T-helper 22 cell (primary cell): ENCODE results near the gene CGB8.
"Not testable (repeated sequence)": the region's sequence is repeated elsewhere in the genome, so short reads cannot be mapped to it uniquely, and the experiment has no call there.

Experiments used
- DNase-seq: peaks from one replicate; pipeline ENCODE4 v3.0.0-alpha.2; 2020; ENCODE audit warnings: low read depth

The CGB8 gene

DNA sequence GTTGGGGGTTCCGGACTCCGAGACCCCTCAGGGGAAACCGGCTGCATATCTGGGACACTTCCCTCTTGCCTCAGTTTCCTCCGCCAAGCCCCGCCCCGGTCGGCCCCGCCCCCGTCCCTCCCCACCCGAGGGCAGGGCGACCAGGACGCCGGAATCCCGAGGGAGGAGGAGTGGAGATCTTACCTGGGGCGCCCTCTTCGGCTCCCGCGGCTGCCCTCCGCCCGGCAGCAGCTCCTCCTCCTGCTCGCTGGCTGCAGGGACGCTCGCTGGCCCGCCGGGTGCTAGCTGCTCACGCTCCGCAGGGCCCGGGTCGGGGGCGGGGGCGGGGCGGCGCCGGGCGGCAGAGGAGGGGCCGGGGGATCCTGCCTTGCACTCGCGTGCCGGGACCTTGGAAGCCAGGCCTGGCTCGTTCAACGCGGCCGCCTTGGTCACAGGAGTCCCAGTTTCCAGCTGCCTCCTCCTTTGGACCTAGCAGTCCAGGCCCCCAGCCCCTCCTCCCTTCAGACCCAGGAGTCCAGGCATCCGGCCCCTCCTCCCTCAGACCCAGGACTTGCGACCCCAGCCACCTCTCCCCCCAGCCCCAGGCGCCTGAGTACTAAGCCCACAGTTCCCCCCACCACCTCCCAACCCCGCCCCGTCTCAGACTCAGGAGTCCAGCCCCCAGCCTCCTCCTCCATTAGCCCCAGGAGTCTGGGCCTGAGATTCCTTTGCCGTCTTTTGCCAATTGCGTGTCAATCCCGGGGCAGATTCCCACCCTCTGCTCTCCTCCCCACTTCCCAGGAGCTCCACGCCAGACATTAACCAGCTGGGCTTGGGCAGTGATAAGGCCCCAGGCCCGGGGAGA, 16.1 kb upstream of the CGB8 start, which contains the start of gene NTF4:
Gene NTF4, minus strand, starts transcription at position 51 of the 844 bp plus-strand sequence. CDS start 2,821 bp downstream, outside the sequence.
- DNase-seq, result no peak

DNA sequence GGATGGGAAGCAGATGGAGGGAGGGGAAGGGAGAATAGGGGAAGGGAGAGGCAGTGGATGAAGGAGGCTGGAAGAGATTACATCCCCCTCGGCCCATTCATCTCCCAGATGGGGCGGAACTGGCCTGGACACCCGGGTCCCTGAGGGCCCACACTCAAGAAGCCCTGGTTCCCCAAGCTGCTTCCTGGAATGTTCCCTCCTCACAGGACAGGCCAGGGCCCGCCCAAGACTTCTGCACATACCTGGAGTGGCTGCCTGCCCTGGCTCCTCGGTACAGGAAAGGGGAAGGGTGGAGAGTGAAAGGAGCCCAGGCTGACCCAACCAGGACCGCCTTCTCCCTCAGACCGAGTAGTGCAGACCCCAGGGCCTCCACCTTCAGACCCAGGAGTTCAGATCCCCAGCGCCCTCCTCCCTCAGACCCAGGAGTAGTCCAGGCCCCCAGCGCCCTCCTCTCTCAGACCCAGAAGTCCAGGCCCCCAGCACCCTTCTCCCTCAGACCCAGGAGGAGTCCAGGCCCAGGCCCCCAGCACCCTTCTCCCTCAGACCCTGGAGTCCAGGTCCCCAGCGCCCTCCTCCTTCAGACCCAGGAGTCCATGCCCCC, 15.2 kb upstream of the CGB8 start:
- DNase-seq, result no peak

DNA sequence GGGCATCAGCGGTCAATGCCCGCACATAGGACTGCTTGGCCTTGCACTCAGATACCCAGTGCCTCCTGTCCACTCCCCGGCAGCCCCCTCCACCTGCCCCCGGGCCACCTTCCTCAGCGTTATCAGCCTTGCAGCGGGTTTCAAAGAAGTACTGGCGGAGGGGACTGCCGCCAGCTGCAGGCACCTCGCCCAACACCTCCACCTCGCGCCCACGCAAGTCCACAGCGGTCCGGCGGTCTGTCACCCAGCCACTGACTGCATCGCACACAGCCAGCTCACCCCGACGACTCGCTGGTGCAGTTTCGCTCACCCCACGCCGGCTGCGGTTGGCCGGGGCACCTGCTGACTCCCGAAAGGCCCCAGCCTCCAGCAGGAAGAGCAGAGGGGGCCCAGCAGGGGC, 12.5 kb upstream of the CGB8 start:
- no peak for DNase-seq

DNA sequence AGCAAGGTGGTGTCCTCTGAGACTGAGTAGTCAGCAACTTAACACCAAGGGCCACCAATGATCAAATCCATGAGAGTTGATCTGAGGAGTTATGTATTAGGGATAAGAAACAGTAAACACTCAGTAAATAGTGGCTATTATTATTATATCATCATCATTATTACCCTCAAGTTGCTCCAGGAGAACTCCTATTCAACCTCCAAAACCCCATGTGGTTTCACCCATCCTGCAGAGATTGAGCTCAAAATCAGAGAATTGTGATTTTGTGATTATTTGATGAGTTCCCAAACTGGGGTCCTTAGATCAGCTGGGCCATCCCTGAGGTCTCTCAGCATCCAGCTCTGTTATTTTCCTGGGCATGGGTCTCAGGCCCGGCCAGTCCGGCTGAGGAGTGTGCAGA, 12.1 kb upstream of the CGB8 start:
- no peak for DNase-seq

DNA sequence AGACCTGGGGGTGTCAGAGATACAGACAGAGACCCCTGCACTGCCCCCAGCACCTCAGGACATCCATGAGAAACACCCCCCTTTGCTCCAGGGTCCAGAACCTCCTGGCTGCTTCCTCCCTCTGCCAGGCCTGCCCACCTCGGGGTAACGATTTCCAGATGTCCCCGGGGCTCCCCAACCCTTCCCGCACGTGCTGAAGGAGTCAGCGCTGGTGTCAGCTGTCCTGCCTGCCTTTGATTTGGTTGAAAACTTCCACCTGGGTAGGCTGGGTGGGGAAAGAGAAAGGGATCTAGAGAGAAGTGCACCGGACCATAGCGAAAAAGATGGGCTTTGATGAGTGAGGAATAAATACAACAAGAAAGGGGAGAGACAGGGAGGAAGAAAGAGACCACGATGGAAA, 10.1 kb upstream of the CGB8 start:
- DNase-seq, result no peak

DNA sequence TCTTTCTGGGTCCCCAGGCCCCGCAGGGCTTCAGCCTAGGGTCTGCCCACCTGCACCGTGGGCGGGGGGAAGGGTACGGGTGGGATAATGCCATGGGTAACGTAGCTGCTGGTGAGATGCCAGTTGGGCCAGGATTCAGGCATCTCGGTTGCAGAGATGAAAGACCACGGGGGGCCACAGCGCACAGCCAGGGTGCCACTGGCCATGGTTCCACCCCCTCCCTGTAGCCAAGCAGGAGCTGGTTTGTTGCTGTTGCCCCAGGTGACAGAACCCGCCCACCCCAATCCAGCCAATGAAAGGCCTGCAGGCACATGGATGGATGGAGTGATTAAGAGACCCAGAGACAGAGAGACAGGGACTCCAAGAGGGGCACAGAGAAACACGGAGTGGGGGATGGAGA, 9.7 kb upstream of the CGB8 start:
- no peak for DNase-seq

DNA sequence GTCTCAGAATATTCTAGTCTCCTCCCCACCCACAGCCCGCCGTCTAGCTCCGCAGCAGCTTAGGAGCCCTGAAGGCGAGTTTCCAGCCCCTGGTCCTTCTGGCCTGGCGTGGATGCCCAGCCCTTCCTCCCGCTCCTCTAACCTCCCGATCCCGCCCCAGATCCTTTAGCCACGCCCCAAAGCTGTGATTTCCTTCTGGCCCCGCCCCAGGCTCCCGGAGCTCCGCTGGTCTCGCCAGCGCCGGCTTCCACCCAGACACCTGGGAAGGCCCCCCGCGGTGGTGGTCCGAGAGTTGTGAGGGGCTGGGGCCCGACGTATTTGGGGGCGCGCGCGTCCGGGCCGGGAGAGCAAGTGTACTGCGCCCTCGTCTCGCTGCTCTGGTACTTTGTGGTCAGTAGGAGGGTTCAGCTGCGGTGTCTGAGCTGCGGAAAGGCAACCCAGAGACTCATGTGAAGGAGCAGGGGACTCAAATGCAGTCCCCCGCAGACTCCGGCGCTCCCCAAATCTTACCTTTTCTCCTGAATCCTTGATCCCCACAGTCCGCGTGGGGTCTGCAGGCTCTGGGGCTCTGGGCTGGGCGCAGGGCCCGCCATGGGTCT, 8.8 kb upstream of the CGB8 start, which contains the start of gene CGB7:
Gene CGB7, minus strand, starts transcription at position 114 of the 599 bp plus-strand sequence. CDS start 2,374 bp downstream, outside the sequence.
- peak; percentile 32 for DNase-seq

DNA sequence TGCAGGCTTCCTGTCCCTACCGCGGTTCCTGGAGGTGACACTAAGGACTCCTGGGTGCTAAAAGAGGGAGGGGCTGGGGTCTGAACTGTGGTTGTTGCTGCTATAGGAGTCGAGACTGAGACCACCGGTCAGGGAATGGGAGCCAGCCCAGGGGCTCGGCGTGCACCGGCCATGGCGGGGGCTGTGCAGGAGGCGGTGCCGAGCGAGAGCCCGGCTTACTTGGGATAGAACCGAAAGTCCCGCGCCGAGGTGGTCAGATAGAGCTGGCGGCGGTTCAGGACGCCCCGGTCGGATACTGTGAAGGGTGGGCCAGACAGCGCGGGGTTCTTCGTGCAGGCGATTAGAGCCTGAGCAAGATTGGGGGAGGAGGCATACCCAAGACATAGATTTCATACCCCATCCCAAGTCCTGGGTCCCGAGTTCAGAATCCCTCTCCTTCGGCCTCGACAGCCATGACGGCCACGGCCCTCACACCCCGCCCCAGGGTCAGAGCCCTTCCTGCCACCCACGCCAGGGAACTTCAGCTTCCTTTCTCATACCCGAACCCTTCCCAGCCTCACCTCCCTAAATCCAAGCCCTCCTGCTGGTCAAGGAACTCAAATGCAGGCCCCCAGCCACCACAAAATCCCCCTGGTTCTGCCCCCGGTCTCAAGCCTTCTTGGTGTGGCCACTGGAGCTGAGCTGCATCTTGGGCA, 8.1 kb upstream of the CGB8 start:
- not testable (repeated sequence) for DNase-seq

DNA sequence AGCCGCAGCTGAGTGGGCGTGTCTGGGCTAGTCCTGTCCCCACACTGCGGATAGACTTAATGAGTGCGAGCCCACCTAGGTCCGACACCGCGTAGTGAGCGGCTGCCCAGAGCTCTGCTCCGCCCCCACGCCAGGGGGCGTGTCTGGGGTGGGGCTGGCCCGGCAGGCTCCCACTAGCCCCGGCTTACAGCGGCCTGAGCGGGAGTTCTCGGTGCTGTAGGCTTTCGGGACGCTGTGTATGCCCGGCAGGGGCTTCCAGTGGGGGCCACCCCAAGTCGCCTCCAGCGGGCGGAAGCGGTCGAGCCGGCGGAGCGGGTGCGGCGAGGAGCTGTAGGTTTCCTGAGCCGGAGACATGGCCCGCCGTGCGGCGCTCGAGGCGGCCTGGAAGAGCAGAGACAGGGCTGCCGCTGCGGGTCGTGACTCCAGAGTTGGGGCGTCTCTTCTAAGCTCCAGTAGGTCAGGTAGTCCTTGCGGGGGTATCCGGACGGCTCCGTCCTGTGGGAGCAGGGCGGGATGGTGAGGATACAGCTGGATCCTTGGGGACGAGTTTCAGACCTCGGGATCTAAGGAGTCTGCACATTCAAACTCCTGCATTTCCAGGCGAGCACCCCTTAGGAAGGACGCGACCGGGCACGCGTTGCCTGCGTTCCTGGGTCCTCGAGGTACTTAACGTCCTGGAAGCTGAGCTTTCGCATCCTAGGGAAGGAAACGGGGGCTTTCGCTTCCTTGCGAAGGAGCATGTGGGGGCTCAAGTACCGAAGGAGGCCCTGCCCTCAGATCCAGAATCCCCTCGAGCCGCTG, 7.4 kb upstream of the CGB8 start:
- DNase-seq, result peak; percentile 14

DNA sequence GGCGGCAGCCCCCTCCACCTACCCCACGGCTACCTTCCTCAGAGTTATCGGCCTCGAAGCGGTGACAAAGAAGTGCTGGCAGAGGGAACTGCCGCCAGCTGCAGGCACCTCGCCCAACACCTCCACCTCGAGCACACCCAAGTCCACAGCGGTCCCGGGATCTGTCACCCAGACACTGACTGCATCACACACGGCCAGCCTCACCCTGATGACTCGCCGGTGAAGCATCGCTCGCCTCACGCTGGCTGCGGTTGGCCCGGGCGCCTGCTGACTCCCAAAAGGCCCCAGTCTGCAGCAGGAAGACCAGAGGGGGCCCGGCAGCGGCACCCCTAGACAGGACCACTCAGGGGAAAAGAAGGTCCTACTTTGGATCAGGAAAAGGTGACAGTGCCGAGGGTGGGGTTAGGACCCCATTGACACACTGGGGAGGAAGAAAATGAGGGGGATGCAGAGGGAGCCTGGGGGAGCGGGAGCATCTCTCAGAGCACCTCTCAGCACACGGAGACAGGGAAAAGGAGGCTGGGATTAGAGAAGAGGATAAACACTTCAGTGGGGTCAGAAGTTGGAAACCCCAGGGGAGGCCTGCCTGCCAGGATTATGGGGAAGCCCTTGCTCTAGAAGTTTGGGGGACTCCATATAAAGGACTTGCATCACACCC, 1.6 kb upstream of the CGB8 start:
- DNase-seq, result not testable (repeated sequence)

DNA sequence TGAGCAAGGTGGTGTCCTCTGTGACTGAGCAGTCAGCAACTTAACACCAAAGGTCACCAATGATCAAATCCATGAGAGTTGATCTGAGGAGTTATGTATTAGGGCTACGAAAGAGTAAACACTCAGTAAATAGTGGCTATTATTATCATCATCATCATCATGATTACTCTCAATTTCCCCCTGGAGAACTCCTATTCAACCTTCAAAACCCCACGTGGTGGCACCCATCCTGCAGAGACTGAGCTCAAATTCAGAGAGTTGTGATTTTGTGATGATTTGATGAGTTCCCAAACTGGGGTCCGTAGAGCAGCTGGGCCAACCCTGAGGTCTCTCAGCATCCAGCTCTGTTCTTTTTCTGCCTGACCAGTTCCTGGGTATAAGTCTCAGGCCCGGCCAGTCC, 923 bp upstream of the CGB8 start:
- not testable (repeated sequence) for DNase-seq

DNA sequence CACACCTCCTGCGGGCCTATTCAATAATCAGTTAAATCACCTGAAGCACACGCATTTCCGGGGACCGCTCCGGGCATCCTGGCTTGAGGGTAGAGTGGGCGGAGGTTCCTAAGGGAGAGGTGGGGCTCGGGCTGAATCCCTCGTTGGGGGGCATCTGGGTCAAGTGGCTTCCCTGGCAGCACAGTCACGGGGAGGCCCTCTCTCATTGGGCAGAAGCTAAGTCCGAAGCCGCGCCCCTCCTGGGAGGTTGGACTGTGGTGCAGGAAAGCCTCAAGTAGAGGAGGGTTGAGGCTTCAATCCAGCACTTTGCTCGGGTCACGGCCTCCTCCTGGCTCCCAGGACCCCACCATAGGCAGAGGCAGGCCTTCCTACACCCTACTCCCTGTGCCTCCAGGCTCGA, 5.4 kb downstream of the CGB8 start, which contains the start of gene CGB5:
Gene CGB5, plus strand, starts transcription at position 301 of the 400 bp plus-strand sequence. CDS start 362 bp downstream, outside the sequence.
- not testable (repeated sequence) for DNase-seq

DNA sequence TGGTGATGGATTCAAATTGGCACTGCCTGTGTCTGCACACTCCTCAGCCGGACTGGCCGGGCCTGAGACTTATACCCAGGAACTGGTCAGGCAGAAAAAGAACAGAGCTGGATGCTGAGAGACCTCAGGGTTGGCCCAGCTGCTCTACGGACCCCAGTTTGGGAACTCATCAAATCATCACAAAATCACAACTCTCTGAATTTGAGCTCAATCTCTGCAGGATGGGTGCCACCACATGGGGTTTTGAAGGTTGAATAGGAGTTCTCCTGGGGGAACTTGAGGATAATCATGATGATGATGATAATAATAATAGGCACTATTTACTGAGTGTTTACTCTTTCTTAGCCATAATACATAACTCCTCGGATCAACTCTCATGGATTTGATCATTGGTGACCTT, 6.2 kb downstream of the CGB8 start:
- not testable (repeated sequence) for DNase-seq

DNA sequence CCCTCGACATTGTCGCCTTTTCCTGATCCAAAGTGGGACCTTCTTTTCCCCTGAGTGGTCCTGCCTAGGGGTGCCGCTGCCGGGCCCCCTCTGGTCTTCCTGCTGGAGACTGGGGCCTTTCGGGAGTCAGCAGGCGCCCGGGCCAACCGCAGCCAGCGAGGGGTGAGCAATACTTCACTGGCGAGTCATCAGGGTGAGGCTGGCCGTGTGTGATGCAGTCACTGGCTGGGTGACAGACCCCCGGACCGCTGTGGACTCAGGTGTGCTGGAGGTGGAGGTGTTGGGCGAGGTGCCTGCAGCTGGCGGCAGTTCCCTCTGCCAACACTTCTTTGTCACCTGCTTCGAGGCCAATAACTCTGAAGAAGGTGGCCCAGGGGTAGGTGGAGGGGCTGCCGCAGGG, 6.7 kb downstream of the CGB8 start:
- no peak for DNase-seq

DNA sequence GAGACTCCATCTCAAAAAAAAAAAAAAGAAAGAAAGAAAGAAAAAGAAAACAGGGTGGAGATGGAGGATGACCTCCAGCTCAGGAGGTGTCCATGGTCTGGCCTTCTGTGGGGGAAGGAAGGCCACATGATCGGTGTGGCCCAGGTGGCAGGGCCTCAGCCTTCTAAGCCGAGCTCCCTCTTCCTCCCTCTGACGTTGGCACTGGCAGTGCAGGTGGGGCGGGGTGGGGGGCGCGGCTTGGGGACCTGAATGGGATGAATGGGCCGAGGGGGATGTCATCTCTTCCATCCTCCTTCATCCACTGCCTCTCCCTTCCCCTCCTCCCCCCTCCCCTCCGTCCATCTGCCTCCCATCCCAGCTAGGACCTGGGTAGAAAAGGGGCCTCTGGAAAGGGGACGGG, 9.2 kb downstream of the CGB8 start:
- DNase-seq, result not testable (repeated sequence)

DNA sequence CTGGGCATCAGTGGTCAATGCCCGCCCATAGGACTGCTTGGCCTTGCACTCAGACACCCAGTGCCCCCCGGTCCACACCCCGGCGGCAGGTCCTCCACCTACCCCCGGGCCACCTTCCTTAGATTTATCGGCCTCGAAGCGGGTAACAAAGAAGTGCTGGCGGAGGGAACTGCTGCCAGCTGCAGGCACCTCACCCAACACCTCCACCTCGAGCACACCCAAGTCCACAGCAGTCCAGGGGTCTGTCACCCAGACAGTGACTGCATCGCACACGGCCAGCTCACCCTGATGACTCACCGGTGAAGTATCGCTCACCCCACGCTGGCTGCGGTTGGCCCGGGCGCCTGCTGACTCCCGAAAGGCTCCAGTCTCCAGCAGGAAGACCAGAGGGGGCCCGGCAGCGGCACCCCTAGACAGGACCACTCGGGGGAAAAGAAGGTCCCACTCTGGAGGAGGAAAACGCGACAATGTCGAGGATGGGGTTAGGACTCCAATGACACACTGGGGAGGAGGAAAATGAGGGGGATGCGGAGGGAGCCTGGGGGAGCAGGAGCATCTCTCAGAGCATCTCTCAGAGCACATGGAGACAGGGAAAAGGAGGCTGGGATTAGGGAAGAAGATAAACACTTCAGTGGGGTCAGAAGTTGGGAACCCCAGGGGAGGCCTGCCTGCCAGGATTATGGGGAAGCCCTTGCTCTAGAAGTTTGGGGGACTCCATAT, 10.2 kb downstream of the CGB8 start:
- not testable (repeated sequence) for DNase-seq

DNA sequence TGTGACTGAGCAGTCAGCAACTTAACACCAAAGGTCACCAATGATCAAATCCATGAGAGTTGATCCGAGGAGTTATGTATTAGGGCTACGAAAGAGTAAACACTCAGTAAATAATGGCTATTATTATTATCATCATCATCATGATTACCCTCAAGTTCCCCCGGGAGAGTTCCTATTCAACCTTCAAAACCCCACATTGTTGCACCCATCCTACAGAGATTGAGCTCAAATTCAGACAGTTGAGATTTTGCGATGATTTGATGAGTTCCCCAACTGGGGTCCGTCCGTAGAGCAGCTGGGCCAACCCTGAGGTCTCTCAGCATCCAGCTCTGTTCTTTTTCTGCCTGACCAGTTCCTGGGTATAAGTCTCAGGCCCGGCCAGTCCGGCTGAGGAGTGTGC, 10.8 kb downstream of the CGB8 start:
- DNase-seq, result not testable (repeated sequence)

DNA sequence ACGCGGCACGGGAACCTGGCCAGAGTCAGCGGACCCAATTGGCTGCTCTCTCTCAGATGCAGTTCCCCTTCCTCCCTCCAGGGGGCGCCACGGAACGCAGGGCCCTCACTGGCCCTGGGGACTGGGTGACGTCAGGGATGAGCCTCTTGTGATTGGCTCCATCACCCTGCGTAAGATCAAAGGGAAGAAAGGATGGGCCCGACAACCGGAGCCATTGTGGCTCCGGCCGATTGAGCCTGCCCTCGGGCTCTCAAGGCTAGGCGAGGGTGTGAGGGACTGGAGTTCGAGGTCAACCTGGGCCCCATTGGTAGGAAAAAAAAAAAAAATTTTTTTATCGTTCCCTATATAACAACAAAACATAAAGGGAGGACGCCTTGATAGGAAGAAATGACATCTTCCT, 12.1 kb downstream of the CGB8 start, which contains the start of gene CGB1:
Gene CGB1, minus strand, starts transcription at position 81 of the 400 bp plus-strand sequence. CDS start 184 bp downstream, outside the sequence.
- not testable (repeated sequence) for DNase-seq

DNA sequence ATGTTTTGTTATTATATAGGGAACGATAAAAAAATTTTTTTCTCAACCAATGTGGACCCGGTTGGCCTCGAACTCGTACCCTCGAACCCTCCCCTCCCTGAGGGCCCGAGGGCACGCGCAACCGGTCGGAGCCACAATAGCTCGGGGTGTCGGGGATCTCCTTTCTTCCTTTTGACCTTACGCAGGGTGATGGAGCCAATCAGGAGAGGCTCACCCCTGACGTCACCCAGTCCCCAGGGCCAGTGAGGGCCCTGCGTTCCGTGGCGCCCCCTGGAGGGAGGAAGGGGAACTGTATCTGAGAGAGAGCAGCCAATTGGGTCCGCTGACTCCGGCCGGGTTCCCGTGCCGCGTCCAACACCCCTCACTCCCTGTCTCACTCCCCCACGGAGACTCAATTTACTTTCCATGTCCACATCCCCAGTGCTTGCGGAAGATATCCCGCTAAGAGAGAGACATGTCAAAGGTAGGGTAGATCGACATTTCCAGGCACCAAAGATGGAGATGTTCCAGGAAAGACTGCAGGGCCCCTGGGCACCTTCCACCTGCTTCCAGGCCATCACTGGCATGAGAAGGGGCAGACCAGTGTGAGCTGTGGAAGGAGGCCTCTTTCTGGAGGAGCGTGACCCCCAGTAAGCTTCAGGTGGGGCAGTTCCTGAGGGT, 17.1 kb downstream of the CGB8 start, which contains the start of gene CGB2:
Gene CGB2, plus strand, starts transcription at position 249 of the 660 bp plus-strand sequence. Its CDS starts 206 bp downstream, at position 455.
- peak; percentile 25 for DNase-seq
